Mammary epithelial cell (primary cell): ENCODE data around the gene SOX5.

Experiments
- CTCF ChIP-seq, 2 donors: IDR thresholded peaks in 1 of 2; conservative IDR thresholded peaks in 1 of 2; 2 replicates each; pipeline ENCODE4 v1.5.1; 2011 to 2012; ENCODE audit warnings: inconsistent platforms in 2 of 2, low read length in 2 of 2, mild to moderate bottlenecking in 2 of 2, control low read depth in 1 of 2, low read depth in 1 of 2; ENCODE audit not compliant: insufficient read depth in 1 of 2; ENCODE audit errors: extremely low read depth in 1 of 2
- EZH2 ChIP-seq: IDR thresholded peaks from 2 replicates; pipeline ENCODE4 v1.6.1; 2012; ENCODE audit warnings: low read length, inconsistent platforms, borderline replicate concordance

- TF ChIP-seq EZH2 (no peak), CTCF (conservative IDR thresholded peaks at IDR 0.05 in 1 of 2, IDR thresholded peaks at IDR 0.05 in 1 of 2; ENCODE audit: extremely low read depth in 1 of 2, insufficient read depth in 1 of 2, low read depth in 1 of 2, low read length in 2 of 2) (no peak)
Measured at GRCh38 chr12:23561364-23562345, 387.8 kb downstream of the SOX5 start.
